DOHH2 (cell line): ENCODE results near the gene NDRG3.

Experiments used
- H3F3A ChIP-seq: fragments of 200-600 bp; sonication (generic), shearing (Covaris generic); 2 replicates; pipeline ENCODE4 v1.6.0; 2016; ENCODE audit warnings: antibody characterized with exemption, mild to moderate bottlenecking; ENCODE audit not compliant: control insufficient read depth, insufficient read depth
- H3K27ac ChIP-seq: fragments of 200-600 bp; sonication (generic); 2 replicates; pipeline ENCODE4 v1.5.1; 2014; ENCODE audit warnings: low read depth, mild to moderate bottlenecking, low read length, moderate library complexity
- H3K27me3 ChIP-seq: fragments of 200-600 bp; sonication (generic); 2 replicates; pipeline ENCODE4 v1.6.1; 2014; ENCODE audit warnings: mild to moderate bottlenecking, low read length, mixed read lengths; ENCODE audit not compliant: control insufficient read depth
- H3K36me3 ChIP-seq: fragments of 200-600 bp; sonication (generic); 2 replicates; pipeline ENCODE4 v1.6.1; 2014; ENCODE audit warnings: mild to moderate bottlenecking, low read length, moderate library complexity, mixed read lengths; ENCODE audit not compliant: control insufficient read depth
- H3K4me1 ChIP-seq: fragments of 200-600 bp; sonication (generic); 2 replicates; pipeline ENCODE4 v1.6.1; 2014; ENCODE audit warnings: mild to moderate bottlenecking, low read length, mixed read lengths; ENCODE audit not compliant: control insufficient read depth
- H3K4me2 ChIP-seq: fragments of 200-600 bp; sonication (generic); 2 replicates; pipeline ENCODE4 v1.6.0; 2014; ENCODE audit warnings: mild to moderate bottlenecking, low read length, moderate library complexity
- H3K4me3 ChIP-seq: fragments of 200-600 bp; sonication (generic); 2 replicates; pipeline ENCODE4 v1.5.1; 2014; ENCODE audit warnings: mild to moderate bottlenecking, low read length, mixed read lengths
- H3K79me2 ChIP-seq: fragments of 200-600 bp; sonication (generic); 2 replicates; pipeline ENCODE4 v1.6.1; 2014; ENCODE audit warnings: mild to moderate bottlenecking, low read length, mixed read lengths; ENCODE audit not compliant: control insufficient read depth
- H3K9me2 ChIP-seq: fragments of 200-600 bp; sonication (generic); replicated peaks from 2 replicates; pipeline ENCODE4 v1.6.1; 2014; ENCODE audit warnings: mild to moderate bottlenecking, low read length, mixed read lengths; ENCODE audit not compliant: control insufficient read depth
- H3K9me3 ChIP-seq: fragments of 200-600 bp; sonication (generic); 2 replicates; pipeline ENCODE4 v1.6.1; 2014; ENCODE audit warnings: antibody characterized with exemption, low read length, mixed read lengths; ENCODE audit not compliant: control insufficient read depth, insufficient read depth
- H4K20me1 ChIP-seq: fragments of 200-600 bp; sonication (generic); 2 replicates; pipeline ENCODE4 v1.6.0; 2014; ENCODE audit warnings: low read depth, mild to moderate bottlenecking, antibody characterized with exemption, low read length, moderate library complexity; ENCODE audit not compliant: control insufficient read depth, insufficient read depth
- EZH2phosphoT487 ChIP-seq: fragments of 200-600 bp; sonication (generic); IDR thresholded peaks from 2 replicates; pipeline ENCODE4 v1.6.1; 2017; ENCODE audit warnings: borderline replicate concordance, mild to moderate bottlenecking, antibody characterized with exemption, low read length, moderate library complexity, mixed read lengths
- TF ChIP-seq, protein P1 (sequence below): fragments of 200-600 bp; sonication (generic); IDR thresholded peaks from one replicate; pipeline ENCODE4 v1.5.1; 2014; ENCODE audit warnings: antibody characterized with exemption, mild to moderate bottlenecking, low read depth, low read length; ENCODE audit not compliant: poor library complexity, severe bottlenecking

Gene NDRG3

DNA sequence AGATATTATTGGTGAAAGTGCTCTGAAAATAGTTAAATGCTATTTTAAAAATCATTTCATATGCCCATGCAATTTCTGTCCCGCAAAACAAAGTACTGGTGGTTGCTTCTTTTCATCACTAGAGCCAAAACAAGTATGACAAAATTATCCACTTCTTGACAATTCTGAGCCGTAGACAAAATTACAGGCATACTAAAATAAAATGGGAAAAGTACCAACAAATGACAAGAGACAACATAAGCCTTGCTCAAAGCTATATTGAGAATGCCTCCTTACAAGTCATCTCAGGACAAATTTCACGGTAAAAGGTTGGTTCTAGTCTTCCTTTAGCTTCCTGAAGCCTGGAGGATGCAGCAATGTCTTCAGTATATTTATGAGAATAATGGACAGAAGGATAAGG is 28.9 kb downstream of the NDRG3 start:
- no peak overlapping the region for H3K4me2 ChIP-seq
- H3K79me2 ChIP-seq = no peaks in the 10 kb centered on the region
- H3K9me3 ChIP-seq = no peaks in the 10 kb centered on the region
- H3K4me3 ChIP-seq = no peak overlapping the region
- no peaks in the 10 kb centered on the region for H3K27me3 ChIP-seq
- H3F3A ChIP-seq = 0 out of 2 replicates have a peak, but pooled peaks cover 2% of the 10 kb centered on the region
- H3K36me3 ChIP-seq = no peaks in the 10 kb centered on the region
- no peaks in the 10 kb centered on the region for H3K4me1 ChIP-seq
- no peaks in the 10 kb centered on the region for H4K20me1 ChIP-seq
- no peaks in the 10 kb centered on the region for H3K9me2 ChIP-seq
- H3K27ac ChIP-seq = no peak overlapping the region
- TF ChIP-seq, protein P1, sequence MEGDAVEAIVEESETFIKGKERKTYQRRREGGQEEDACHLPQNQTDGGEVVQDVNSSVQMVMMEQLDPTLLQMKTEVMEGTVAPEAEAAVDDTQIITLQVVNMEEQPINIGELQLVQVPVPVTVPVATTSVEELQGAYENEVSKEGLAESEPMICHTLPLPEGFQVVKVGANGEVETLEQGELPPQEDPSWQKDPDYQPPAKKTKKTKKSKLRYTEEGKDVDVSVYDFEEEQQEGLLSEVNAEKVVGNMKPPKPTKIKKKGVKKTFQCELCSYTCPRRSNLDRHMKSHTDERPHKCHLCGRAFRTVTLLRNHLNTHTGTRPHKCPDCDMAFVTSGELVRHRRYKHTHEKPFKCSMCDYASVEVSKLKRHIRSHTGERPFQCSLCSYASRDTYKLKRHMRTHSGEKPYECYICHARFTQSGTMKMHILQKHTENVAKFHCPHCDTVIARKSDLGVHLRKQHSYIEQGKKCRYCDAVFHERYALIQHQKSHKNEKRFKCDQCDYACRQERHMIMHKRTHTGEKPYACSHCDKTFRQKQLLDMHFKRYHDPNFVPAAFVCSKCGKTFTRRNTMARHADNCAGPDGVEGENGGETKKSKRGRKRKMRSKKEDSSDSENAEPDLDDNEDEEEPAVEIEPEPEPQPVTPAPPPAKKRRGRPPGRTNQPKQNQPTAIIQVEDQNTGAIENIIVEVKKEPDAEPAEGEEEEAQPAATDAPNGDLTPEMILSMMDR = no peak
- TF ChIP-seq EZH2phosphoT487 = no peak

GRCh38 chr20:36712775-36713174 is 33.1 kb downstream of the NDRG3 start:
- H3F3A ChIP-seq = 0 out of 2 replicates have a peak, but pooled peaks cover 2% of the 10 kb centered on the region
- no peaks in the 10 kb centered on the region for H3K36me3 ChIP-seq
- H3K27ac ChIP-seq = no peak overlapping the region
- no peaks in the 10 kb centered on the region for H3K4me1 ChIP-seq
- no peaks in the 10 kb centered on the region for H3K9me3 ChIP-seq
- H3K9me2 ChIP-seq = no peaks in the 10 kb centered on the region
- H3K79me2 ChIP-seq = no peaks in the 10 kb centered on the region
- H4K20me1 ChIP-seq = no peaks in the 10 kb centered on the region
- H3K27me3 ChIP-seq = no peaks in the 10 kb centered on the region
- H3K4me2 ChIP-seq = no peak overlapping the region
- TF ChIP-seq, protein P1 = no peak
- no peak for TF ChIP-seq EZH2phosphoT487
- H3K4me3 ChIP-seq = no peak overlapping the region

- TF ChIP-seq, protein P1 = no peak
- TF ChIP-seq EZH2phosphoT487 = no peak
- Histone ChIP-seq H3F3A (no peaks in the 10 kb centered on the region), H3K4me1 (no peaks in the 10 kb centered on the region)
Measured at GRCh38 chr20:36709126-36709525, 36.8 kb downstream of the NDRG3 start.

More at GRCh38 chr20:36709126-36709525, 36.8 kb downstream of the NDRG3 start:
- Histone ChIP-seq H3K9me3 (no peaks in the 10 kb centered on the region), H3K27ac (no peak overlapping the region), H3K27me3 (no peaks in the 10 kb centered on the region), H3K4me2 (no peak overlapping the region), H3K36me3 (no peaks in the 10 kb centered on the region), H3K79me2 (no peaks in the 10 kb centered on the region), H3K9me2 (no peaks in the 10 kb centered on the region), H4K20me1 (no peaks in the 10 kb centered on the region), H3K4me3 (no peak overlapping the region)
